ENCODE results near the gene NRCAM.

DNA sequence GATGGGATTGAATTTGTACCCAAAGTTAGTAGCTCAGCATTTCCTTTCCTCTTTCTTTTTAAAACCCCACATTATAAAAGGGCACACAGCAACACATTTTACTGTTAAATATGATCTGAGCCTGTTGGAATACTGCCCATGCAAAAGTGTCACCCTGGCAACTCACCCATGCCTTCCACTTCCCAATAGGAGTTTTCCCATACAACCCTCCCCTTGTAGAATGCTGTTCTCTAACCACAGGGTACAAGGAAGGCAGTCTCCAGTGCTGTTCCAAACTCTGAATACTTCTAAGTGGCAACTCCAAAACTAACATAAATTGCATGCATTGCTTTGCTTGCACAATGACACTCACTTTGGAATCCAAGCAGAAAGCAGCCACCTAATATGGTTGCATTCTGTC, 60.8 kb downstream of the NRCAM start:
- TF ChIP-seq, protein P1, sequence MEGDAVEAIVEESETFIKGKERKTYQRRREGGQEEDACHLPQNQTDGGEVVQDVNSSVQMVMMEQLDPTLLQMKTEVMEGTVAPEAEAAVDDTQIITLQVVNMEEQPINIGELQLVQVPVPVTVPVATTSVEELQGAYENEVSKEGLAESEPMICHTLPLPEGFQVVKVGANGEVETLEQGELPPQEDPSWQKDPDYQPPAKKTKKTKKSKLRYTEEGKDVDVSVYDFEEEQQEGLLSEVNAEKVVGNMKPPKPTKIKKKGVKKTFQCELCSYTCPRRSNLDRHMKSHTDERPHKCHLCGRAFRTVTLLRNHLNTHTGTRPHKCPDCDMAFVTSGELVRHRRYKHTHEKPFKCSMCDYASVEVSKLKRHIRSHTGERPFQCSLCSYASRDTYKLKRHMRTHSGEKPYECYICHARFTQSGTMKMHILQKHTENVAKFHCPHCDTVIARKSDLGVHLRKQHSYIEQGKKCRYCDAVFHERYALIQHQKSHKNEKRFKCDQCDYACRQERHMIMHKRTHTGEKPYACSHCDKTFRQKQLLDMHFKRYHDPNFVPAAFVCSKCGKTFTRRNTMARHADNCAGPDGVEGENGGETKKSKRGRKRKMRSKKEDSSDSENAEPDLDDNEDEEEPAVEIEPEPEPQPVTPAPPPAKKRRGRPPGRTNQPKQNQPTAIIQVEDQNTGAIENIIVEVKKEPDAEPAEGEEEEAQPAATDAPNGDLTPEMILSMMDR (IDR thresholded peaks at IDR 0.05), result no peak
- TF ChIP-seq POLR2A (IDR thresholded peaks at IDR 0.05) (no peak), POLR2AphosphoS5 (IDR thresholded peaks at IDR 0.05) (no peak), EP300 (IDR thresholded peaks at IDR 0.05) (no peak)

Measured in sigmoid colon (tissue), 4 donors.